Forelimb muscle (tissue), 1 donor: ENCODE results near the gene MEOX1. TPM values are rescaled to one million over a fixed set of nuclear protein-coding genes. Genes with fewer than 3 reads are reported as not detected.

Experiments used
- DNase-seq: peaks from one replicate; pipeline ENCODE4 v3.0.0-alpha.2; 2013; ENCODE audit warnings: low read depth
- polyA plus RNA-seq: library from polyadenylated mRNA; unstranded; fragments of 120-200 nt; gene quantifications from one replicate; pipeline ENCODE4 v1.2.1, GENCODE V29; 2013; ENCODE audit not compliant: insufficient read length

The MEOX1 gene
- polyA plus RNA-seq, 1 donor: 10.4 TPM

DNA sequence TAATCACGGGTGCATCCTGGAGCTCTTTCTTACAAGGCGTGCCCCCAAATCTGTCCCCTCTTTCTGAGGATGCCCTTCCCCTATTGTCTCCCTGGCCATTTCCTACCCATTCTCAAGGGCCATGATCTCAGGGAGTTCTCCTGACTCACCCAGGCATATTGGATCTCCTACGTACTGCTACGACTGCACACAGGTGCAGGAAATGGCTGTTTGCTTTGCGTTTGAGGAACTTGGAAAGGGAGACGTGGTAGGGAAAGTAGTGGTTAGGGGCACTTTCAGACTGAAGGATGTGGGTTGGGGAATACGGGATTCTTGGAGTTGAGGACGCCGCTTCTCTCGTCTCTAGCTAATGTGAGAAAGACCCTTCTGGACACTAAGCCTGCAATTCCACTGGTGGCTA lies 18.7 kb upstream of the MEOX1 start:
- DNase-seq: no peak

DNA sequence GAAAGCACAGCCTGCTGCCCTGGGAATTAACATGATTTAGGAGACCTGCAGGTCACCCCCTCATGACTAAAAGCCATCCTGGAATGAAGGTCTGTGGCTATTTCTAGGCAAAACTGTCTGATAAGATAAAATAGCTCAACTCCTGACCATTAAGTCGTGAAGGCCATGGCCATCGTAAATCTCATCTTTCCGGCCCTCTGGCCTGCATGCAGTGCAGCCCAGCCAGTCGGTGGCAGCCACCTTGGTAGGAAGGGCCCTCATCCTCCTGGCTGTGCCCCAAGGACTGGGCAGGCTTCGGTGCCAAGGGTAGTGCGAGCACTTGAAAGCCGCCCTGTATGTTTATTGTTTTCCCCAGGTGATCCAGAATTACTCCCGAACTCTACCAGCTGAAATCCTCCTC lies 18.2 kb upstream of the MEOX1 start:
- DNase-seq: no peak

DNA sequence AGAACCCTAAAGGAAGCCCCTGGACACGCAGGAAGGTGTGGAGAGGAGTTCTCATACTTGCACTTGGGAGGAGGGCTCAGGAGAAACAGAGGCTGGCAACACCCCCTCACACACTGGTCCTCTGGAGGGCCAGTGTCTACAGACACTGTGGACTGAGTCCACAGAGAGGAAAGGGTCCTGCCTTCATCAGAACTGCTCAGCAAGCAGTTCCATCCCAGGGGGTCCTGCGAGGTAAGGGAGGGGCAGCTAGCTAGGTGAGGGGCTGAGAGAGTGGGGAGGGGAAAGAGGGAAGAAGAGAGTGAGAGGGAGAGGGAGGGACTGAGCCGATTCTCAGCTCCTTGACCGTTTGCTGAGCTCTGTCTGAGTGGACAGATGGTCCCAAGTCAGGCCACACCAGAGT lies 17.7 kb upstream of the MEOX1 start:
- DNase-seq: no peak

DNA sequence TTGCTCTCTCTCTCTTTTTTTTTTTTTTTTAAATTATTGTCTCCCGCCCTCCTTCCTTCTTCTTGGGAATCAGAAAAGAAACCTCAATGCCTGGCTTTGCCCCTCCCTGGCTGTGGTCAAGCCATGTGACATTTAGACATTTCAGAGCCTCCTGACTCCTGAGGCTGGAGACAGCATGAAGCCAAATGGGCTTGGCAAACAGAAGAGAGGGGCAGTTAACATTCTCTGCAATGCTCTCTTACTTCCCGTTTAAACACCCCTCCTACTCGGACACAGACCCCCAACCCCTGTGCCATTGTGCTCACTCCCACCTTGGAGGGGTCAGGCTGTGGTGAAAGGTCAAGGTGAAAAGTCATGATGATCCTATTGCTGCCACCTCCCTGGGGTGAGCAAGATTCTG lies 14.7 kb upstream of the MEOX1 start:
- DNase-seq: no peak

DNA sequence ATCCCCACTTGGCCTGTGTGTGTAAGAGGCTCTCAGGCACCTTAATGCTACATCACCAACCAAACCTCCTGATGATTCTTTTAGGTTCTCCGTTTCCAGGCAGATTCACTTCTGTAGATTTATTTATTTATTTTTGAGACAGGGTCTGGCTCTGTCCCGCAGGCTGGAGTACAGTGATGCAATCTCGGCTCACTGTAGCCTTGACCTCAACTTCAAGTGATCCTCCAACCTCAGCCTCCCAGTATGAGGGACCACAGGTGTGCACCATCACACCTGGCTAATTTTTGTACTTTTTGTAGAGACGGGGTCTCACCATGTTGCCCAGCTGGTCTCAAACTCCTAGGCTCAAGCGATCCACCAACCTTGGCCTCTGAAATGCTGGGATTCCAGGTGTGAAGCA lies 12.7 kb upstream of the MEOX1 start:
- no peak for DNase-seq

DNA sequence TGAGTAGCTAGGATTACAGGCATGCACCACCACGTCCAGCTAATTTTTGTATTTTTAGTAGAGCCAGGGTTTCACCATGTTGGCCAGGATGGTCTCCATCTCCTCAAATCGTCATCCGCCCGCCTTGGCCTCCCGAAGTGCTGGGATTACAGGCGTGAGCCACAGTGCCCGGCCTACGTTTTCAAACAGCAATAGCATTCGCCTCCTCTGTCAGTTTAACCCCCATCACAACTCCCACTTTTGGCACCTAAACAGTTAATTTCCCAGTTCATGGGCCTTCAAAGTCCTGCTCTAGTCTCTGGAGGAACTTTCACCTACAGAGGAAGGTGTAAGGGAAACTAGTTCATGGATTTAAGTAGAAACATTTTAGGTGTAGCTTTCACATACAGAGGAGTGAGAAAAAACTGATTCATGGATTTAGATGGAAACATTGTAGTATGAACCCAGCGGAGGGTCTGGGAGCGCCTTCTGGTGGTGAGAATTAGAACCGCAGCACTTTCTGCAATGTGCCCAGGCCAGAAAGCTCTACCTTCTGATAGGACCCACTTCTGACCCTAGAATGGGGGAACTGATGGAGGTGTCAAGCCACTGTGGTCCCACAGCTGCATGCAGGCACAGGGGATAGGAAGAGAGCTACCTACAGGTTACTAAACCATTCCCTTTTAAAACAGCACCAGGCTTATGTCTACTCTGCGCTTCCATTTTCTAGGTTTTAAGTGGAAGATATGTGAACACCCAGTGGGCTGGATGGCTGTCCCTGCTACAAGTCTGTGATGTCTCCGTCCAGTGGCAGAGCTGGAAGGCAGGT lies 12.0 kb upstream of the MEOX1 start:
- no peak for DNase-seq

DNA sequence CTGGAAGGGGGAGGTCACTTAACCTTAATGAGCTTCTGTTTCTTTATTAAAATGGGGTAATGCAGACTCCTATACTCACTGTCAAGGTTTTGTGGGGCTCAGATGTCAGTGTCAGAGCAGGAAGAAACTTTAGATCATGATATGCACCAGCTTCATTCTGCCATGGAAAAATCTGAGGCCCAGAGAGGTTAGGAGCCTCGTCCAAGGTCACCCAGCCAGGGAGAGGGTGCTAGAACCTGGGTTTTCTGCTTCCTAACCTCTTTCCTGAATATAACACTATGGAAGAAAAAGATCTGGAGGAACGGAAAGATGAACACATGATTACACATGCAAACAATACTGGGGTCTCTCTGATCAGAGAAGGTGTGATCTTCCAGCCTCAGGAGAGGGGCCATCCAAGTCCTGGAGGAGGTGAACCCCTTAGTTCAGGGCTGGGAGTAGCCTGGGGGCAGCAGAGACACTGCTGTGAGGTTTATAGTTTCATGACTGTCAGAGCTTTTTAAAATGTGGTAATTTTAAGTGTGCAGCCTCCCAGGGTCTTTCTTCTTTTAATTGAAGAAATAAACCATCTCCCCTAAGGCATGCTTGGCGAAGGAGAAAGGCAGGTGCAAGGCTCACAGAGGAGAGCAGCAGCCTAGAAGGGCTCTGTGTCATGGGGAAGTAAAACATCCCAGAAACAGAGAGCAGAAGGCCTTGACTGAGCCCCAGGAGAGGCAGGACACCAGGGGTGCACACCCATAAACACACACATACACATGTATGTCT lies 10.2 kb upstream of the MEOX1 start:
- no peak for DNase-seq

DNA sequence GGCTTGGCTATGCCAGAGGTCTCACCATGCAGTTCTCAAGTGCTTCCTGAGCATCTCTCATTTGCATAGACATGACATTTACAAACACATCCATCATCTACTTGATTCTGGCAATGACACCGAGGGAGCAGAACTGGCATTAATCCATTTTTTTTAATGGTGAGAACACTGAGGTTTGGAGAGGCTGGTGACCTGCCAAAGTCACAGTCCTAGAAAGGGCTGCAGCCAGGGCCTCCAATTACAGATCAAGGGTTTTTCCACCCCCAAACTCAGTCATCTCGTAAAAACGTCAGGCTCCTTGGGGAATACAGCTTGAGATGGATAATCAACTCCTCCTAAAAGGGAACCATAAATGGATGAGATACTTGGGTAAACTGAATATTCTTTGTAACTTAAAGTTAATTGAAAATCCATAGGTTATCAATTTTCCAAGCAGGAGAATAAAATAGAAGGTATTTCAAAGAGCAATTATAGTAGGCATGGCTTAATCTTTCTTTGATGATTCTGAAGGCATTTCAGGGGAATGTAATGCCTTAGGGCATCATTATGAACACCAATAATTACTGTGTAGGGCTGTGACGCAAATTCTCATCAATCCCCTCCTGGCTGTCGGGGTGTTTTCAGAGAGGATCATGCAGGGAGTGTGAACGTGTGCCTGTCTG lies 9.4 kb upstream of the MEOX1 start:
- DNase-seq: no peak

DNA sequence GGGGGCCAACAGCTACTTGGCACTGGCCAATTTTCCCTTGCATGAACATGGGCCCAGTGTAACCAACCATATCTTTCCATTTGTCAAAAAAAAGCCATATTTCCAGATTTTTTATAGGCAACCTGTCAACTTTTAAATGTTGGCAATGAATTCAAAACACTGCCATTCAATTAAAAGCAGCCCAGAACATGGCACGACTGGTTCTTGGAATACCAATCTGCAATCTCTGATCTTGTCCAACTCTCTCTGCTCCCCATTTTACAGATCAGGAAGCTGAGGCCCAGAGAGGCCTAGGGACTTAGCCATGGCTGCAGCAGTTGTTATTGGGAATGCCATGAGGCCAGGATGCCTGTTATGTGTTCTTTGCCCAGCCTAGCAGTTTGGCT lies 8.9 kb upstream of the MEOX1 start:
- DNase-seq: no peak

DNA sequence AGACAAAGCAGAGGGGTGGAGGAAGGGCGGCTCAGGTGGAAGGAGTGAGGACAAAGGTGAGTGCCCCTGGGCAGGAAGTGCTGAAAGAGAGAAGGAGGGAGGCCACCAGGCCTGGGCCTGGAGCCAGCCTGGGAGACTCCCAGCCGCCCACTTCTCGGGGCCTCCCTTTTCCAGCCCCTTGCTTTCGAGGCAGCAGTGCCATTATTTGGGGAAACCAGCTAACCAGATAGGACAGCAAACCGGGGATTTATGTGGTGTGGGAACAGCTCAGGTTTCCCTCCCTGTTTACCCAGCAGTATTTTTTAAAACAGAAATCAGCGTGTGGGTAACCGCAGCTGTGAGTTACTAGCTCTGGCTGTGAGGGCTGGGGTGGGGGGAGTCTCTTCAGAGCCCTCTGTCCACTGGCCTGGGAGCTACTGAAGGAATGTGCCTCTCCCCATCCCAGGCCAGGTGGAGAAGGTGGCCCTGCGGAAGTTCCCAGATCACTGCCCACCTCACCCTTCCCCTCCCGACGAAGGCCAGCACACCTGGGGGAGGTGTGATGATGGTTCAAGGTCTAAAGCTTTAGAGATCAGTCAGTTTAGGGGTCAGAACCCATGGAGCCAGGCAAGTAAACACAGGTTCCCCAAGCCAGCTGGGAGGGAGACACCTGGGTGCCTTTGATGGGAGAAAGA lies 8.4 kb upstream of the MEOX1 start:
- DNase-seq: no peak

DNA sequence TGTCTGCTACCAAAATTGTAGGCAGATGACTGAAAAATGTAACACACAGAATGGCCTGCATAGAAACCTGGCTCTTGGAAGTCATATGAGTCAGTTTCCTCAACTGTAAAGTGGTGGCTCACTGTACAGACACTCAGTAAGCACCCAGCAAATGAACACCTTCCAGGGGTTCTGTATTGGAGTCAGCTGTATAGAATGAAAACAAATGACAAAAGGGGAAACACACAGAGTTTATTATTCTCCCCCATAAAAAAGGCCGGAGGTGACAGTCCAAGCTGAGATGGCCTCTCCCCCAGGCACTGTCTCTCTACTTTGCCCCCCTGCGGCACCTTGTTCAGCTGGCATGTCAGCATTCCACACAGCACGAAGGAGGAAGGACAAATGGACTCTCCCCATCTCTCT lies 6.2 kb upstream of the MEOX1 start:
- no peak for DNase-seq

DNA sequence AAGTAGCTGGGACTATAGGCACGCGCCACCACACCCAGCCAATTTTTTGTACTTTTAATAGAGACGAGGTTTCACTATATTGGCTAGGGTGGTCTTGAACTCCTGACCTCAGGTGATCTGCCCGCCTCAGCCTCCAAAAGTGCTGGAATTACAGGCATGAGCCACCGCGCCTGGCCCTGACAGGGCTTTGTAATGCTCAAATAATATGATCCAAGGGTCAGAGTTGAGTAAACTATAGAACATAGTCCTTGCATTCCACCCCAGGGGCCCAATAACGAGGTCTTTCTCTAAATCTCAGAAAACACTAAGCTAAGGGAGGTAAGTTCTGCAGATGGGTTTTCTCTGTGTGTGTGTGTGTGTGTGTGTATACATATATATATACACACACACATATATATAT lies 5.8 kb upstream of the MEOX1 start:
- DNase-seq: no peak

DNA sequence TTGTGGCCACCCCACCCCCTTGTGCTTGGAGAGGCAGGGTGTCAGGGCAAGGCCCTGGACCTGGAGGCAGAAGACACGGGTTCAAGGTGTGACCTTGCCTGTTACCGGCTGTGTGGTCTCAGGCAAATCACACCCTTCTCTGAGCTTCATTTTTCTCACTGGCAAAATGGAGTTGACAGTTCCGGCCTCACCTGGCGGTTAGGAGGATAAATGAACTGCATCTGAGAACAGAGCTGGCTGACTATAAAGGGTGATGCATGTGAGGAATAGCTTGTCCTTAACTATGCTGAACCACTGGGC lies 4.2 kb upstream of the MEOX1 start:
- no peak for DNase-seq

DNA sequence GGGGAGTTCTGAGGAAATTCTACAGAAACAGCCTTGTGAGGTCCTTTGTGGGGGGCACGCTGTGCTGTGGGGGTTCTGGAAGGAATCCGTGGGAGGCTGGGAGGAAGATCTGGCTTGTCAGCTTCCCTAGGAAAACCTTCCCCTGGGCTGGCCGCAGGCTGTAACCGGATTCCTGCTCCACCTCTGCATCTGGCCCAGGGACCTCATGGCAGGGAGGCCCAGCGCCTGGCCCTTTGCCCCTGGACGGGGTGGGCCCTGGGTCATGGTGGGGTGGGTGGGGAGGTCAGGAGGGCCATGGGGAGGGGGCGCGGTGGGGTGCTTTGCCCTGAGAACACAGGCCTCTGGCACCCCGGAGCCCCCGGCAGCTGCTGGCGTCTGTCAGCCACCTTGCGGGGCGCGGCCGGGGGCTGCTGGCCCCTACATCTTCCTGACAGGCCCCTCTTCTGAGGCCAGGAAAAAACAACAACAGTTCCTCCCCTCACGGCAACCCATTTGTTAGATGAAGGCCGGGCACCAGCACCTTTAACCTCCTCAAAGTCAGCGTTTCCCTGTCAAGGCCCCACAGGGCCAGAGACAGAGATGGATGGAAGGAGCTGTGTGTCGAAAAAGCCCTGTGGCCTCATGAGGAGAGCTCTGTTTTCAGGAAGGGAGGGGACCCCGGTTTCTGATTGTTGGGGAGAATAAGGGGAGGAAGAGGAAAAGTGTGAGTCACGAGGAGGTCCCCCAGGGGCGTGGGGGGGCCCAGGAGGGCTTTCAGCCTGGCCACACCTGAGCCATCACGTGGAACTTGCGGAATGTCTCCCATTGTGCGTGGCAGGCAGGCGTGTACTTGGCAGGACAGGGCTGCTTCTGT lies 3.6 kb upstream of the MEOX1 start:
- DNase-seq: no peak

DNA sequence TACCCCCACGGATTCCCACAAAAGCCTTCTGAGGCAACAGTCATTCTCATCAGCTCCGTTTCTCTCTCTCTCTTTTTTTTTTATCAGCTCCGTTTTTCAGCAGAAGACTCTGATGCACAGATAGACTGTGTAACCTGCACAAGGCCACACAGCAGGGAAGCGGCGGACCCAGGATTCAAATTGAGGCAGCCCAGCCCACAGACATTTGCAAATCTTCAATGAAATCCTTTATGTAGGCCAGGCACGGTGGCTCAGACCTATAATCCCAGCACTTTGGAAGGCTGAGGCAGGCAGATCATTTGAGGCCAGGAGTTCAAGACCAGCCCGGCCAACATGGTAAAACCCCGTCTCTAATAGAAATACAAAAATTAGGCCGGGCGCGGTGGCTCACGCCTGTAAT lies 2.4 kb upstream of the MEOX1 start:
- no peak for DNase-seq

DNA sequence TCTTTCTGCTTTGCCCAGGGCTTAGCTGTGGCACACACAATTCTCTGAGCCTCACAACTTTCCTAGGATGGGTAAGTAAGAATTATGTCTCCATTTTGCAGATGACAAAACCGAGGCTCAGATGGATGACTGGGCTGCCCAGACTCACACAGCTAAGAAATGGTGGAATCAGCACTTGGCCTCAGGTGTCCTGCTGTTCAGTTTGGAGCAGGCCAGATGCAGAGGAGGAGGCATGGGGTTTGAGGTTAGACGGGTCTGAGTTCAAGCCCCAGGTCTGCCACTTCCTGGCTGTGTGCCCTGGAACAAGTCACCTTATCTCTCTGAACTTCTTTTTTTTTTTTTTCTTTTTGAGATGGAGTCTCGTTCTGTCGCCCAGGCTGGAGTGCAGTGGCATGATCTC lies 1.7 kb upstream of the MEOX1 start:
- no peak for DNase-seq

DNA sequence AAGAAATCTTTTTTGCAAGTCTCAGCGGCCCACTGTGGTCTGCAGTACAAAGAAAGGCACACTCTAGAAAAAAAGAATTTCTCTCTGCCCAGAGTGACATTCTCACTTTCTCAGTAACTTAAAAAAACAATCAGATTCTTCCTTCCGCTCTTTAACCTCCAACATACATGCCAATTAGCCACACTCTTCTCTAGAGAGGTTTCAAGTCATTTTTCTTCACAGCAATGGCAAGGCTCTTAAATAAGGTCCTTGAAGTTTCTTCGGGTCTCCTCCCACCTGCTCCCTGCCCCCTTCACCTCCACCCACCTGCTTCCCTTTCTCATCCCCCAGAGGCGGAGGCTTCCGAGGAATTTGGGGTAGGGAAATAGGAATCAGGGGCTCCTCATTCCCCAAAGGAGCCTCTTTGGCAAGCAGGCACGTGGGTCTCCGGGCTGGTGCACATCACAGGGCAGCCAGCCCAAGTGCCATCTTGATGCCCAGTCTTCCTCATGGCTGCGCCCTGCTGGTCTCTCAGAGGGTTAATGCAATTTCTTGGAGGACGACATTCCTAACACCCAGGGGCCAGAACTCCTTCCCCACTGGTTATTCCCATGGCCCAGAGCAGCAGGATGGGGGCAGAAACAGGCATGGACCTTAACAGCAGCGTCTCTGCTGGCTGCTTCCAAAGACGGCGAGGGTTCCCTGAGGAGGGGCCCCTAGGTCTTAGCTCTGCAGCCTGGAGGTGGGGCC lies 855 bp upstream of the MEOX1 start:
- no peak for DNase-seq

DNA sequence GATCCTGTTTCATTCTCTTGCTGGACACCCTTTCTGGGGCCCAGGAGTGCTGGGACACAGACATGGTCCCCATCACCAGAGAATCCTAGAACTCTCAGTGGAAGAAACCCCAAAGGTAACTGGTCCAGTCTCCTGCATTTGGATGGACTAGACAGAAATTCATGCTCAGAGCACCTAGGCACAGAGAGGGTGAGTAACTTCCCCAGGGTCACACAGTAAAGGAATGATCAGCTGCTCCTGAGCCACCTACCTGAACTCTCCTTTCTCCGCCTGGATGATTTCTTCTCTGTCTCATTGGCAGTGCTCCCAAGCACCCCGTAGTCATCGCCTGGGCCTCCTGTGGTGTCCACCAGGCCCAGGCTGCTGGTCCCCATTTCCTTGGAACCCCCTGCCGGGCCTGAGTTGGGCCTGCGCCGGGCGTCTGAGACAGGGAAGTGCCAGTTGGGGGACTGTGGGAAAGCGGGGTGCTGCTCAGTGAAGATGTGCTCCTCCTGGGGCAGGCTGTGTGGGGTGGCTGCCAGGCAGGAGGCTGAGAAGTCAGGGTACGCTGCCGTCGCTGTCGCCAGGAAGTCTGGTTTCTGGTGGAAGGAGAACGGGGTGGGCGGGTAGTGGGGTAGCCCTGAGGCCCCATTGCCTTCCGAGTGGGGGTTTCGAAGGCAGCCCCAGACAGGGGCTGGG lies 767 bp downstream of the MEOX1 start:
- DNase-seq: no peak

DNA sequence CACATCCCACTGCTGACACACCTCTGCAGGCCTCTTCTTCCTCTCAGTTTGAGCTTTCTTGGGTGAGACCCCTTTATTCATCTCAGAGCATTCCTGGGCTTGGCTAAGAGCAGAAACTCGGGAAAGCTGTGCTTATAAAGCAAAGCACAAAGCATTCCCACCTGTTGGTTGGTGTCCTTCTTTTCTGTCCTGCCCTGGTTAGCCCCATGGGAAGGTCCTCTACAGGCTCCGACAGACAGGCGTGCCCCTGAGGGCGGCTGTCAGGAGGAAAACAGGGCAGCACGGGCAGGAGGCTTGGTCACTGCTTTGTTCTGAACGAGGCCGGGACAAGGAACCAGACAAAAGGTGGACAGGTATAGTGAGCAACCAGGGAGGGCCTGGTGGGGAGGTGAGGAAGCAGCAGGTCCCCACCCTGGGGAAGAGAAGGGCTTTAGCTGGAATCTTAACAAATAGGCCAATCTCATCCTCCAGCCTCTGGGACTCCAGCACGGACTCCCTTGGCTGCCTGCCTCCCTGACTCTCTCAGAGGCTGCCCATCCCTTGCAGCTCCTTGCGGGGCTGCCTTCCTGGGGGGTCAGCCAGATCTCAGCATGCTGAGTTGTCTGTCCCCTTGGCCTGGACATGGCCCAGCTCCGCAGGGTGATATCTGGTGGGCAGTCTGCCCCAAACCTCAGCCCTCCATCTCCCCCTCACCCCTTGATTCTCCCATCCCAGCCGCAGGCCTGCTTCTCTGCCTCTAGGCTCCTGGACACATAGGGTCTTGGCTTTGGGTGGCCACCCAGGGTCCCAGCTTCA lies 1.7 kb downstream of the MEOX1 start:
- DNase-seq: no peak
